ENCODE data around the gene S1PR4.
A peak's percentile ranks its signal among the peaks of the same experiment; 100 is the strongest.

S1PR4 gene

GRCh38 chr19:3186160-3186688, 7.7 kb downstream of the S1PR4 start:
- H3K4me1 ChIP-seq (ENCODE audit: control insufficient read depth in 1 of 2, insufficient read depth in 2 of 2, low read length in 2 of 2) = peaks cover 11 to 15% of the 10 kb centered on the region in 2 experiments
- peak overlapping the region; percentile 76 for H4K12ac ChIP-seq (ENCODE audit: low read depth, low read length)
- H3K9ac ChIP-seq (ENCODE audit: low read length) = peak overlapping the region; percentile 82
- no peak for DNase-seq
- H3K9me3 ChIP-seq (ENCODE audit: insufficient read depth, low read depth, low read length) = no peaks in the 10 kb centered on the region
- H3K4me3 ChIP-seq (ENCODE audit: low read depth, low read length) = peak overlapping the region; percentile 96
- peak overlapping the region; percentile 95 for H4K8ac ChIP-seq (ENCODE audit: low read depth, low read length)
- H3K14ac ChIP-seq (ENCODE audit: low read length) = peak overlapping the region; percentile 86
- peak overlapping the region; percentile 74 for H4K91ac ChIP-seq (ENCODE audit: low read depth, low read length)
- no peak overlapping the region for H3K27ac ChIP-seq (ENCODE audit: low read depth, low read length)
- H2AFZ ChIP-seq (ENCODE audit: insufficient read depth, low read length, poor library complexity) = peak overlapping the region; percentile 94
- H3K4me2 ChIP-seq (ENCODE audit: low read length) = peak overlapping the region; percentile 85
- peaks cover 8 to 13% of the 10 kb centered on the region in 2 experiments for H3K36me3 ChIP-seq (ENCODE audit: control insufficient read depth in 1 of 2, insufficient read depth in 2 of 2, low read length in 2 of 2)
- H3K23ac ChIP-seq (ENCODE audit: low read length) = no peak overlapping the region
- H3K18ac ChIP-seq (ENCODE audit: low read length) = peak overlapping the region; percentile 94
- peak overlapping the region; percentile 89 for H3K4ac ChIP-seq (ENCODE audit: low read depth, low read length)
- peak overlapping the region; percentile 35 for H2BK120ac ChIP-seq (ENCODE audit: insufficient read depth, low read length, poor library complexity)
- no peaks in the 10 kb centered on the region for H3K27me3 ChIP-seq (ENCODE audit: insufficient read depth, low read length)
- no CpG with 5 or more reads among the region's 38 CpGs for WGBS (ENCODE audit: extremely low coverage, insufficient coverage, insufficient read length)
- H3K79me1 ChIP-seq (ENCODE audit: low read length) = peaks cover 6% of the 10 kb centered on the region
- H2AK5ac ChIP-seq (ENCODE audit: low read length) = peak overlapping the region; percentile 84
- H2BK5ac ChIP-seq (ENCODE audit: low read depth, low read length, poor library complexity) = peak overlapping the region; percentile 26
- no peak overlapping the region for H2BK12ac ChIP-seq (ENCODE audit: low read length)
- H3K79me2 ChIP-seq (ENCODE audit: control insufficient read depth, insufficient read depth, low read length, poor library complexity) = peaks cover 16% of the 10 kb centered on the region

- Histone ChIP-seq H3K23ac (ENCODE audit: low read length) (no peak overlapping the region), H3K9me3 (ENCODE audit: insufficient read depth, low read depth, low read length) (no peaks in the 10 kb centered on the region), H3K9ac (ENCODE audit: low read length) (peak overlapping the region; percentile 26), H3K36me3 (ENCODE audit: control insufficient read depth in 1 of 2, insufficient read depth in 2 of 2, low read length in 2 of 2) (peaks cover 10 to 14% of the 10 kb centered on the region in 2 experiments), H2AFZ (ENCODE audit: insufficient read depth, low read length, poor library complexity) (no peak overlapping the region), H3K79me1 (ENCODE audit: low read length) (peaks cover 6% of the 10 kb centered on the region), H4K91ac (ENCODE audit: low read depth, low read length) (no peak overlapping the region), H3K18ac (ENCODE audit: low read length) (no peak overlapping the region), H3K4ac (ENCODE audit: low read depth, low read length) (peak overlapping the region; percentile 89), H3K79me2 (ENCODE audit: control insufficient read depth, insufficient read depth, low read length, poor library complexity) (peaks cover 16% of the 10 kb centered on the region), H2AK5ac (ENCODE audit: low read length) (no peak overlapping the region), H2BK5ac (ENCODE audit: low read depth, low read length, poor library complexity) (no peak overlapping the region), H4K8ac (ENCODE audit: low read depth, low read length) (no peak overlapping the region), H2BK120ac (ENCODE audit: insufficient read depth, low read length, poor library complexity) (no peak overlapping the region), H3K27ac (ENCODE audit: low read depth, low read length) (no peak overlapping the region), H3K14ac (ENCODE audit: low read length) (no peak overlapping the region), H3K27me3 (ENCODE audit: insufficient read depth, low read length) (no peaks in the 10 kb centered on the region), H2BK12ac (ENCODE audit: low read length) (no peak overlapping the region), H3K4me1 (ENCODE audit: control insufficient read depth in 1 of 2, insufficient read depth in 2 of 2, low read length in 2 of 2) (peaks cover 11 to 15% of the 10 kb centered on the region in 2 experiments), H3K4me3 (ENCODE audit: low read depth, low read length) (peak overlapping the region; percentile 96), H4K12ac (ENCODE audit: low read depth, low read length) (peak overlapping the region; percentile 37), H3K4me2 (ENCODE audit: low read length) (peak overlapping the region; percentile 85)
- DNase-seq = no peak
- no CpG with 5 or more reads among the region's 23 CpGs for WGBS (ENCODE audit: extremely low coverage, insufficient coverage, insufficient read length)
These were observed 8.5 kb downstream of the S1PR4 start for GRCh38 chr19:3186891-3187661.

GRCh38 chr19:3187662-3188511, 9.3 kb downstream of the S1PR4 start:
- H3K79me2 ChIP-seq (ENCODE audit: control insufficient read depth, insufficient read depth, low read length, poor library complexity) = peaks cover 16% of the 10 kb centered on the region
- H2AFZ ChIP-seq (ENCODE audit: insufficient read depth, low read length, poor library complexity) = no peak overlapping the region
- H4K91ac ChIP-seq (ENCODE audit: low read depth, low read length) = no peak overlapping the region
- no peak overlapping the region for H3K9ac ChIP-seq (ENCODE audit: low read length)
- H2BK5ac ChIP-seq (ENCODE audit: low read depth, low read length, poor library complexity) = no peak overlapping the region
- no peak overlapping the region for H3K18ac ChIP-seq (ENCODE audit: low read length)
- H2AK5ac ChIP-seq (ENCODE audit: low read length) = no peak overlapping the region
- peak overlapping the region; percentile 89 for H3K4ac ChIP-seq (ENCODE audit: low read depth, low read length)
- no CpG with 5 or more reads among the region's 36 CpGs for WGBS (ENCODE audit: extremely low coverage, insufficient coverage, insufficient read length)
- no peak overlapping the region for H3K27ac ChIP-seq (ENCODE audit: low read depth, low read length)
- no peak overlapping the region for H3K4me2 ChIP-seq (ENCODE audit: low read length)
- no peaks in the 10 kb centered on the region for H3K9me3 ChIP-seq (ENCODE audit: insufficient read depth, low read depth, low read length)
- no peaks in the 10 kb centered on the region for H3K27me3 ChIP-seq (ENCODE audit: insufficient read depth, low read length)
- H2BK120ac ChIP-seq (ENCODE audit: insufficient read depth, low read length, poor library complexity) = no peak overlapping the region
- DNase-seq = no peak
- H2BK12ac ChIP-seq (ENCODE audit: low read length) = no peak overlapping the region
- no peak overlapping the region for H3K23ac ChIP-seq (ENCODE audit: low read length)
- no peak overlapping the region for H3K14ac ChIP-seq (ENCODE audit: low read length)
- peaks cover 11 to 15% of the 10 kb centered on the region in 2 experiments for H3K4me1 ChIP-seq (ENCODE audit: control insufficient read depth in 1 of 2, insufficient read depth in 2 of 2, low read length in 2 of 2)
- peaks cover 16 to 18% of the 10 kb centered on the region in 2 experiments for H3K36me3 ChIP-seq (ENCODE audit: control insufficient read depth in 1 of 2, insufficient read depth in 2 of 2, low read length in 2 of 2)
- H4K12ac ChIP-seq (ENCODE audit: low read depth, low read length) = no peak overlapping the region
- no peak overlapping the region for H4K8ac ChIP-seq (ENCODE audit: low read depth, low read length)
- peaks cover 6% of the 10 kb centered on the region for H3K79me1 ChIP-seq (ENCODE audit: low read length)
- H3K4me3 ChIP-seq (ENCODE audit: low read depth, low read length) = no peak overlapping the region

Data from trophoblast cell (in vitro differentiated cells and primary cell).